Measurements from ENCODE around the gene BEGAIN. TPM values are rescaled to one million over a fixed set of nuclear protein-coding genes. Genes with fewer than 3 reads are reported as not detected.

The BEGAIN gene
- total and polyA plus RNA-seq, 9 of the 15 experiments (the other 6 are each of a cell fraction or from before 2014, with no cell fraction given) = 0.07 to 0.68 (median 0.55) TPM; not detected in 3

DNA sequence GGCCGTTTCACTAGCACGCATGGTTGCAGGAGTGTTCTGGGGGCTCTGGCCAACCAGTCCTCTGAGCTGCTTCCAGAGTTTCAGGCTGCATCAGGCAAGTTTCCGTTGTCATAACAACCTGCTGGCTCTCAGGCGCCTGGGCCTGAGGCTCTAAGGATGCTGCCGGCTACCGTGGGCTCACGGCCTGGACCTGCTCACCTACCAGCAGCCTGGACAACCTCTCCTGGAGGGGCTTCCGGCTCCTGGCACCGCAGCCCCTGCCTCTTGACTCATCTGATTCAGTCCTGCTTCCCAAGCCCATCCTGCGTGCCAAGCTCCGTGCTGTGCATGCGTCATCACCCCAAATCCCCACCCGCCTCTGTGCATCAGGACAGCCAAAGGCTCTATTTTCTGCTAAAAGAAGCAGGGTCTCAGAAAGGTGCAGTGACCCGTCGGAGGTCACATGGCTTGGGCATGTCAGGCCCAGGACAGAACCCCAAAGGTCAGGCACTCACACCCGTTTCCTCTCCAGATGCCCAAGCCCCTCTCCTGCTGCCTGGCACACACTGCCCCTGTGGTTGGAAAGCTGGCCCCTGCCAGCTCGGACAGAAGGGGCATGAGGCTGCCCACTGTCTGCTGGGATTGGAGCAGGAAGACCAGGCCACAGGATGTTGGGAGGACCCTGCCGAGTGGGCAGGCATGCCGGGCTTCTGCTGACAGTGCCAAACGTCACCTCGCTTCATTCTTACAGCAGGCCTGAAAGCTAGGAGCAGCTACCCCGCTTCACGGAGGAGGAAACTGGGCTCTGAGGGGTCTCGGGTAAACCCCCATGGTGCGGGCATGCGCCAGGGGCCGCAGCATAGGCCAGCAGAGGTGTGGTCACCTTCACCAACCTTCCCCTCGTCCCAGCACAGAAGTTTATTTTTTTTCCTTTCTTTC, 5.7 kb downstream of the BEGAIN start:
- no TSS peak for BruUV-seq (replicated peaks)
- Histone ChIP-seq H3K27me3 (ENCODE audit: control insufficient read depth in 2 of 2, insufficient read depth in 2 of 2, low read length in 2 of 2) (peaks cover 0 to 24% of the 10 kb centered on the region in 2 experiments; a peak in 2 of 5 replicates), H3K27ac (ENCODE audit: extremely low read depth, low read depth, low read length) (no peak overlapping the region), H3K4me3 (no peak overlapping the region), H3K4me1 (replicated peaks in 1 of 2; ENCODE audit: control insufficient read depth in 2 of 2, insufficient read depth in 2 of 2, low read length in 2 of 2) (peaks cover 3 to 19% of the 10 kb centered on the region in 2 experiments; a peak in 3 of 5 replicates), H3K9me1 (ENCODE audit: control insufficient read depth, insufficient read depth, low read length) (no peaks in the 10 kb centered on the region), H3K9ac (ENCODE audit: insufficient read depth in 1 of 2, low read depth in 2 of 2, low read length in 2 of 2) (no peak overlapping the region; a peak in 1 of 4 replicates), H4K20me1 (replicated peaks; ENCODE audit: control insufficient read depth, insufficient read depth, low read length) (0 out of 2 replicates have a peak, but pooled peaks cover 12% of the 10 kb centered on the region), H3K4me2 (ENCODE audit: insufficient read depth, low read length) (no peak overlapping the region), H3K79me2 (ENCODE audit: control insufficient read depth, insufficient read depth, low read length) (no peaks in the 10 kb centered on the region), H3K9me3 (replicated peaks; ENCODE audit: control insufficient read depth, insufficient read depth, low read depth, low read length) (no peaks in the 10 kb centered on the region), H3K36me3 (ENCODE audit: control insufficient read depth, insufficient read depth, low read length) (no peaks in the 10 kb centered on the region), H2AFZ (ENCODE audit: low read depth, low read length) (no peak overlapping the region)
- peak; percentile 71 for TF ChIP-seq RFX1 (IDR thresholded peaks at IDR 0.05)
- TF ChIP-seq, protein P1, sequence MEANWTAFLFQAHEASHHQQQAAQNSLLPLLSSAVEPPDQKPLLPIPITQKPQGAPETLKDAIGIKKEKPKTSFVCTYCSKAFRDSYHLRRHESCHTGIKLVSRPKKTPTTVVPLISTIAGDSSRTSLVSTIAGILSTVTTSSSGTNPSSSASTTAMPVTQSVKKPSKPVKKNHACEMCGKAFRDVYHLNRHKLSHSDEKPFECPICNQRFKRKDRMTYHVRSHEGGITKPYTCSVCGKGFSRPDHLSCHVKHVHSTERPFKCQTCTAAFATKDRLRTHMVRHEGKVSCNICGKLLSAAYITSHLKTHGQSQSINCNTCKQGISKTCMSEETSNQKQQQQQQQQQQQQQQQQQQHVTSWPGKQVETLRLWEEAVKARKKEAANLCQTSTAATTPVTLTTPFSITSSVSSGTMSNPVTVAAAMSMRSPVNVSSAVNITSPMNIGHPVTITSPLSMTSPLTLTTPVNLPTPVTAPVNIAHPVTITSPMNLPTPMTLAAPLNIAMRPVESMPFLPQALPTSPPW (CRISPR knock-in tag; IDR thresholded peaks at IDR 0.05) = no peak
- intact Hi-C loops (cut with micrococcal nuclease) = no loop called here
- CTCF ChIA-PET (ENCODE audit: low intra/inter-chr PET ratio) = no interaction called here
- no peak for ATAC-seq
- 16% methylated on average over 21 of the region's 28 CpGs for WGBS (ENCODE audit: insufficient coverage, low coverage, missing lambda C conversion rate)
- no peak for DNase-seq (ENCODE audit: extremely low read depth in 1 of 4, low spot score in 3 of 4)
- no peak for FAIRE-seq
- POLR2A ChIA-PET = interaction anchor here (0.6 to 1.6 kb wide), 3 partner anchors 26 to 38 kb away, joined by 3 to 5 read pairs (median 5); no protein-coding TSS in a partner anchor
- in situ Hi-C loops (cut with MboI) = no loop called here

Data from K562 (cell line).